Karpas-422 (cell line): Measurements from ENCODE around the gene TLL1. TPM values are rescaled to one million over a fixed set of nuclear protein-coding genes. Genes with fewer than 3 reads are reported as not detected.
A peak's percentile ranks its signal among the peaks of the same experiment; 100 is the strongest.

ENCODE experiments used
- DNase-seq: peaks from one replicate; pipeline ENCODE4 v3.0.0-alpha.2; 2015
- H2AFZ ChIP-seq: fragments of 200-600 bp; sonication (generic); 2 replicates; pipeline ENCODE4 v1.6.1; 2014; ENCODE audit warnings: antibody characterized with exemption, low read length, mixed read lengths
- H3K27ac ChIP-seq: fragments of 200-600 bp; sonication (generic); 2 replicates; pipeline ENCODE4 v1.5.1; 2014; ENCODE audit warnings: mild to moderate bottlenecking, low read length, moderate library complexity
- H3K27me3 ChIP-seq: fragments of 200-600 bp; sonication (generic); 2 replicates; pipeline ENCODE4 v1.6.1; 2014; ENCODE audit warnings: low read length, mixed read lengths
- H3K36me3 ChIP-seq: fragments of 200-600 bp; sonication (generic); 2 replicates; pipeline ENCODE4 v1.6.1; 2014; ENCODE audit warnings: low read length, mixed read lengths; ENCODE audit not compliant: insufficient read depth
- H3K4me1 ChIP-seq: fragments of 200-600 bp; sonication (generic); 2 replicates; pipeline ENCODE4 v1.6.1; 2014; ENCODE audit warnings: mild to moderate bottlenecking, low read length, mixed read lengths
- H3K4me2 ChIP-seq: fragments of 200-600 bp; sonication (generic); 2 replicates; pipeline ENCODE4 v1.6.1; 2014; ENCODE audit warnings: low read length, low read depth, mild to moderate bottlenecking; ENCODE audit not compliant: poor library complexity, severe bottlenecking
- H3K4me3 ChIP-seq: fragments of 200-600 bp; sonication (generic); 2 replicates; pipeline ENCODE4 v1.5.1; 2014; ENCODE audit warnings: mild to moderate bottlenecking, antibody characterized with exemption, low read length, mixed read lengths
- H3K79me2 ChIP-seq: fragments of 200-600 bp; sonication (generic); 2 replicates; pipeline ENCODE4 v1.6.1; 2014; ENCODE audit warnings: mild to moderate bottlenecking, low read length, mixed read lengths
- H3K9ac ChIP-seq: fragments of 200-600 bp; sonication (generic); 2 replicates; pipeline ENCODE4 v1.6.0; 2014; ENCODE audit warnings: low read length
- H3K9me2 ChIP-seq: fragments of 200-600 bp; sonication (generic), shearing (Covaris generic); replicated peaks from 2 replicates; pipeline ENCODE4 v1.6.0; 2014; ENCODE audit warnings: mild to moderate bottlenecking, low read length, moderate library complexity; ENCODE audit not compliant: insufficient read depth
- H3K9me3 ChIP-seq: fragments of 300-700, 200-600 bp; sonication (generic); 2 replicates; pipeline ENCODE4 v1.6.1; 2014; ENCODE audit warnings: low read length, mixed read lengths
- H4K20me1 ChIP-seq: fragments of 200-600 bp; sonication (generic); 2 replicates; pipeline ENCODE4 v1.6.1; 2014; ENCODE audit warnings: mild to moderate bottlenecking, antibody characterized with exemption, low read length, low read depth; ENCODE audit not compliant: insufficient read depth
- total RNA-seq: library from RNA; depleted of rRNA; stranded (reverse); fragments of >200 nt; shearing (Covaris generic); gene quantifications from 2 replicates; pipeline ENCODE4 v1.2.3, GENCODE V29; 2014; ENCODE audit warnings: low replicate concordance

Gene TLL1
- total RNA-seq, 1 experiment from 2014 or later, result not detected

DNA sequence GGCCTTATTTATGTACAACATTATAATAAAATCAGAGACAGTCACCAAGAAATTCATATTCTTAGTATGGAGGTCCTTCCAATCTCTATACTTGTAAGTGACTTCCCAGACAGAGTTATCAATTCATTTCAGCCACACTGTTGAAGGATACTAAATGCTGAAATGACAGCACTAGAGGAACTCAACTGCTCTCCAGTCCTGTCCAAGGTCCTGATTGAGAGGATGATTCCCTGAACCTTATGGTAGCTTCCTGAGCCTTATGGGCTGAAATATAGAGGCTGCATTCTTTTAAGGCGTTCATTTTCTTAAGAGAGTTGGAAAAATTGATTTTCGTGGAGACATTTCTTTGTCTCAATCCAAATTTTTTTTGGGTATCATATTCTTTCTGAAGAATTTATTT is 205.9 kb downstream of the TLL1 start:
- Histone ChIP-seq H3K36me3 (no peaks in the 10 kb centered on the region), H2AFZ (no peak overlapping the region), H3K4me3 (no peak overlapping the region), H3K9me3 (no peaks in the 10 kb centered on the region), H3K79me2 (no peaks in the 10 kb centered on the region), H4K20me1 (no peaks in the 10 kb centered on the region), H3K9ac (no peak overlapping the region), H3K4me1 (no peaks in the 10 kb centered on the region), H3K27me3 (no peaks in the 10 kb centered on the region), H3K9me2 (0 out of 2 replicates have a peak, but pooled peaks cover 4% of the 10 kb centered on the region), H3K27ac (no peak overlapping the region), H3K4me2 (no peak overlapping the region)
- no peak for DNase-seq

GRCh38 chr4:166087569-166087968 is 214.5 kb downstream of the TLL1 start:
- no peaks in the 10 kb centered on the region for H3K79me2 ChIP-seq
- no peaks in the 10 kb centered on the region for H3K9me2 ChIP-seq
- no peaks in the 10 kb centered on the region for H3K36me3 ChIP-seq
- H3K4me1 ChIP-seq, result no peaks in the 10 kb centered on the region
- DNase-seq, result no peak
- H3K27ac ChIP-seq, result no peak overlapping the region
- no peaks in the 10 kb centered on the region for H3K9me3 ChIP-seq
- H3K4me2 ChIP-seq, result no peak overlapping the region
- H3K27me3 ChIP-seq, result no peaks in the 10 kb centered on the region
- H2AFZ ChIP-seq, result no peak overlapping the region
- H4K20me1 ChIP-seq, result no peaks in the 10 kb centered on the region
- H3K9ac ChIP-seq, result no peak overlapping the region
- H3K4me3 ChIP-seq, result no peak overlapping the region

- H3K27me3 ChIP-seq, result no peaks in the 10 kb centered on the region
- H2AFZ ChIP-seq, result no peak overlapping the region
- H4K20me1 ChIP-seq, result no peaks in the 10 kb centered on the region
- H3K27ac ChIP-seq, result no peak overlapping the region
- no peaks in the 10 kb centered on the region for H3K4me1 ChIP-seq
- no peaks in the 10 kb centered on the region for H3K79me2 ChIP-seq
- H3K9me3 ChIP-seq, result no peaks in the 10 kb centered on the region
- H3K9ac ChIP-seq, result no peak overlapping the region
- no peak overlapping the region for H3K4me2 ChIP-seq
- H3K4me3 ChIP-seq, result no peak overlapping the region
- H3K9me2 ChIP-seq, result no peaks in the 10 kb centered on the region
- no peaks in the 10 kb centered on the region for H3K36me3 ChIP-seq
- no peak for DNase-seq
Measured at GRCh38 chr4:166088576-166088975, 215.5 kb downstream of the TLL1 start.

DNA sequence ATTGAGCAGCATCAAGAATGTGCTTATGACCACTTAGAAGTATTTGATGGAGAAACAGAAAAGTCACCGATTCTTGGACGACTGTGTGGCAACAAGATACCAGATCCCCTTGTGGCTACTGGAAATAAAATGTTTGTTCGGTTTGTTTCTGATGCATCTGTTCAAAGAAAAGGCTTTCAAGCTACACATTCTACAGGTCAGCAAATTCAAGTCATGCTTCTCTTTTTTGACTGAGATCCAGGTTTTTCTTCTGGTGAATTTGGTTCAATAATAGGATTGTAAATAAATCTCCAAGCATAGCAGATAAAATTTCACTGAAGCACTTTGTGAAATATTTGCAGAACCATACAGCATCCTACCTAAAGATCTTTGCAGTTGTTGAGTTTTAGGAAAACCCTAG is 218.1 kb downstream of the TLL1 start:
- Histone ChIP-seq H2AFZ (no peak overlapping the region), H3K4me3 (no peak overlapping the region), H3K79me2 (no peaks in the 10 kb centered on the region), H3K9me2 (no peaks in the 10 kb centered on the region), H3K9me3 (no peaks in the 10 kb centered on the region), H3K4me2 (no peak overlapping the region), H3K9ac (no peak overlapping the region), H3K27ac (no peak overlapping the region), H3K36me3 (no peaks in the 10 kb centered on the region), H3K27me3 (no peaks in the 10 kb centered on the region), H4K20me1 (no peaks in the 10 kb centered on the region), H3K4me1 (no peaks in the 10 kb centered on the region)
- no peak for DNase-seq

GRCh38 chr4:166091912-166092510 is 219.0 kb downstream of the TLL1 start:
- H3K9me3 ChIP-seq, result no peaks in the 10 kb centered on the region
- no peak overlapping the region for H3K9ac ChIP-seq
- no peak overlapping the region for H3K4me3 ChIP-seq
- H2AFZ ChIP-seq, result no peak overlapping the region
- H3K36me3 ChIP-seq, result no peaks in the 10 kb centered on the region
- no peaks in the 10 kb centered on the region for H3K4me1 ChIP-seq
- no peaks in the 10 kb centered on the region for H3K79me2 ChIP-seq
- H3K9me2 ChIP-seq, result no peaks in the 10 kb centered on the region
- no peaks in the 10 kb centered on the region for H4K20me1 ChIP-seq
- no peaks in the 10 kb centered on the region for H3K27me3 ChIP-seq
- peak; percentile 84 for DNase-seq
- H3K4me2 ChIP-seq, result no peak overlapping the region
- H3K27ac ChIP-seq, result no peak overlapping the region

- Histone ChIP-seq H3K4me1 (no peaks in the 10 kb centered on the region), H3K79me2 (no peaks in the 10 kb centered on the region), H4K20me1 (no peaks in the 10 kb centered on the region), H2AFZ (no peak overlapping the region), H3K4me2 (no peak overlapping the region), H3K4me3 (no peak overlapping the region), H3K9me2 (no peaks in the 10 kb centered on the region), H3K27me3 (no peaks in the 10 kb centered on the region), H3K27ac (no peak overlapping the region), H3K9me3 (no peaks in the 10 kb centered on the region), H3K36me3 (no peaks in the 10 kb centered on the region), H3K9ac (no peak overlapping the region)
- DNase-seq, result no peak
Measured at GRCh38 chr4:166092797-166093290, 219.8 kb downstream of the TLL1 start.

DNA sequence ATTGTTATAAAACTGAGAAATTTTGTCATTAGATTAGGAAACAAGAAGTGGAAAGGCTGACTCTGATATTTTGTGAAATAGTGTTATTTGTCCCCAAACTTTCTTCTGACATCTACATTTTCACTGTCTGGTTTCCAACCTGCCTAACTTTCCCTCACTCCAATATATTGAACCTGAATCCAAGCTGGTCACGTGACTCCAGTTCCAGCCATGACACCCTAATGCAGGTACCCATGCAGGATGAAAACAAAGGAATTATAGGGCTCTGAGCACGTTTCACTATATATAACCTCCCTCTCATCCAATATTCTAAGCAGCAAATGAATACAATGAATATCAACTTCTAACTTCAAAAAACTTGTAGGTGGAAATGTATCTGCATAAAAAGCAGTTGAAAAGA is 231.6 kb downstream of the TLL1 start:
- Histone ChIP-seq H3K4me1 (no peaks in the 10 kb centered on the region), H3K36me3 (no peaks in the 10 kb centered on the region), H3K79me2 (no peaks in the 10 kb centered on the region), H3K27me3 (no peaks in the 10 kb centered on the region), H3K9me3 (no peaks in the 10 kb centered on the region; the same call in 1 of the 2 replicates), H4K20me1 (no peaks in the 10 kb centered on the region), H3K9ac (no peak overlapping the region), H3K27ac (no peak overlapping the region), H3K9me2 (0 out of 2 replicates have a peak, but pooled peaks cover 3% of the 10 kb centered on the region), H2AFZ (no peak overlapping the region), H3K4me2 (no peak overlapping the region), H3K4me3 (no peak overlapping the region)
- no peak for DNase-seq

DNA sequence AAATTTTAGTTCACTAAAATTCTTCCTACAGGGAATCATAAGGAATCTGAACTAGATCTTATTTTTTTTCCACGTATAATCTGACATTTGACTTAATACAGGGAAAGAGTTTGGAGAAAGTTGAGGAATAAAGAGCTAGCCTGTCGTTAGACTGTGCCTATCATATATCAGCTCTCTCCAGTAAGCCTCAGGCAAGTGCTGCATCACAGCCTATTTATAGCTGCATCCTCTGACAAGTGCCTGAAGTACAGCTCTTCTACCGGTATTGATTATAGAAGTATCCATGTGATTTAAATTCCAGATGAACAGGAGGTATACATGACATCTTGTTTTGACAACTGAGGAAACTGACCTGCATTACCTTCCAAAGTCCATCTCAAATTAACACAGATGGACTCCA is 248.9 kb downstream of the TLL1 start:
- H3K27me3 ChIP-seq, result no peaks in the 10 kb centered on the region
- no peak overlapping the region for H3K4me2 ChIP-seq
- no peak overlapping the region for H3K27ac ChIP-seq
- H2AFZ ChIP-seq, result no peak overlapping the region
- no peaks in the 10 kb centered on the region for H3K9me3 ChIP-seq
- H3K79me2 ChIP-seq, result no peaks in the 10 kb centered on the region
- no peak for DNase-seq
- H3K4me1 ChIP-seq, result no peaks in the 10 kb centered on the region
- H4K20me1 ChIP-seq, result no peaks in the 10 kb centered on the region
- no peak overlapping the region for H3K4me3 ChIP-seq
- H3K9ac ChIP-seq, result no peak overlapping the region
- no peaks in the 10 kb centered on the region for H3K36me3 ChIP-seq
- H3K9me2 ChIP-seq, result peaks cover 4% of the 10 kb centered on the region; the same call in 1 of the 2 replicates
